Neuronal stem cell (in vitro differentiated cells): ENCODE measurements around the gene LMTK2.

Experiments
- DNase-seq: peaks from one replicate; pipeline ENCODE4 v3.0.0-alpha.2; 2013; ENCODE audit warnings: low spot score
- H2AFZ ChIP-seq: one replicate; pipeline ENCODE4 v1.6.1; 2013; ENCODE audit warnings: mild to moderate bottlenecking, low read length, inconsistent platforms
- H2AK5ac ChIP-seq: 2 replicates; pipeline ENCODE4 v1.6.1; 2013; ENCODE audit warnings: low read depth, mild to moderate bottlenecking, inconsistent platforms, low read length, moderate library complexity, mixed read lengths
- H2BK120ac ChIP-seq: 2 replicates; pipeline ENCODE4 v1.6.1; 2013; ENCODE audit warnings: low read depth, mild to moderate bottlenecking, inconsistent platforms, low read length, moderate library complexity, mixed read lengths
- H2BK12ac ChIP-seq: one replicate; pipeline ENCODE4 v1.6.1; 2013; ENCODE audit warnings: low read length, inconsistent platforms
- H2BK15ac ChIP-seq: 2 replicates; pipeline ENCODE4 v1.6.1; 2013; ENCODE audit warnings: mild to moderate bottlenecking, low read length, inconsistent platforms, mixed read lengths
- H2BK5ac ChIP-seq: one replicate; pipeline ENCODE4 v1.6.1; 2013; ENCODE audit warnings: inconsistent platforms, mild to moderate bottlenecking, low read length, moderate library complexity
- H3K14ac ChIP-seq: one replicate; pipeline ENCODE4 v1.6.1; 2013; ENCODE audit warnings: low read length, inconsistent platforms
- H3K18ac ChIP-seq: 2 replicates; pipeline ENCODE4 v1.6.1; 2013; ENCODE audit warnings: low read length, inconsistent platforms
- H3K23ac ChIP-seq: 2 replicates; pipeline ENCODE4 v1.6.1; 2013; ENCODE audit warnings: low read depth, mild to moderate bottlenecking, mixed read lengths, low read length, inconsistent platforms; ENCODE audit not compliant: poor library complexity
- H3K27ac ChIP-seq: replicated peaks from 3 replicates; pipeline ENCODE4 v1.5.1; 2013; ENCODE audit warnings: low read length, inconsistent platforms
- H3K27me3 ChIP-seq, 3 experiments: 2 replicates each; pipeline ENCODE4 v1.6.1; 2013; ENCODE audit warnings: low read length in 3 of 3, mild to moderate bottlenecking in 2 of 3, inconsistent platforms in 1 of 3, low read depth in 1 of 3, mixed read lengths in 1 of 3, moderate library complexity in 1 of 3; ENCODE audit not compliant: control insufficient read depth in 3 of 3, insufficient read depth in 3 of 3
- H3K36me3 ChIP-seq, 2 donors: replicated peaks in 1 of 2; 2 replicates each; pipeline ENCODE4 v1.6.1; 2013; ENCODE audit warnings: low read length in 2 of 2; ENCODE audit not compliant: control insufficient read depth in 2 of 2, insufficient read depth in 2 of 2
- H3K4ac ChIP-seq: 2 replicates; pipeline ENCODE4 v1.6.1; 2013; ENCODE audit warnings: inconsistent platforms, mild to moderate bottlenecking, low read length, moderate library complexity
- H3K4me1 ChIP-seq, 2 donors: 1 replicate in 1 of 2; 2 replicates in 1 of 2; pipeline ENCODE4 v1.6.1; 2013; ENCODE audit warnings: low read length in 2 of 2, low read depth in 1 of 2; ENCODE audit not compliant: control insufficient read depth in 2 of 2, insufficient read depth in 1 of 2
- H3K4me2 ChIP-seq: one replicate; pipeline ENCODE4 v1.6.1; 2013; ENCODE audit warnings: mild to moderate bottlenecking, low read length, inconsistent platforms; ENCODE audit not compliant: insufficient read depth, poor library complexity, severe bottlenecking
- H3K4me3 ChIP-seq, 2 donors: 2 replicates each; pipeline ENCODE4 v1.5.1; 2013; ENCODE audit warnings: low read length in 2 of 2, mild to moderate bottlenecking in 2 of 2, inconsistent platforms in 1 of 2, moderate library complexity in 1 of 2
- H3K79me1 ChIP-seq: one replicate; pipeline ENCODE4 v1.6.1; 2013; ENCODE audit warnings: low read depth, mild to moderate bottlenecking, inconsistent platforms, low read length, moderate library complexity
- H3K9ac ChIP-seq: one replicate; pipeline ENCODE4 v1.6.1; 2013; ENCODE audit warnings: mild to moderate bottlenecking, low read depth, low read length, inconsistent platforms; ENCODE audit not compliant: poor library complexity
- H3K9me3 ChIP-seq, 2 donors: replicated peaks in 1 of 2; 2 replicates each; pipeline versions ENCODE3 to v1.6.1; 2013; ENCODE audit warnings: low read length in 2 of 2, mild to moderate bottlenecking in 2 of 2, inconsistent platforms in 1 of 2, low read depth in 1 of 2, mixed read lengths in 1 of 2, moderate library complexity in 1 of 2; ENCODE audit not compliant: control insufficient read depth in 2 of 2, insufficient read depth in 1 of 2
- H4K8ac ChIP-seq: one replicate; pipeline ENCODE4 v1.6.1; 2013; ENCODE audit warnings: low read depth, mild to moderate bottlenecking, inconsistent platforms, low read length, moderate library complexity
- H4K91ac ChIP-seq: one replicate; pipeline ENCODE4 v1.6.1; 2013; ENCODE audit warnings: low read length, low read depth, mild to moderate bottlenecking, inconsistent platforms; ENCODE audit not compliant: poor library complexity
- WGBS, 2 donors: extraction: QIAGEN DNeasy Blood & Tissue Kit; methylation state at CpG; one replicate each; pipeline ENCODE4 v1.1.7; 2013; ENCODE audit warnings: missing lambda C conversion rate in 2 of 2, mixed read lengths in 1 of 2; ENCODE audit not compliant: insufficient read length in 2 of 2, insufficient replicate concordance in 1 of 2; ENCODE audit errors: extremely low coverage in 2 of 2; 5-methylcytosine and 5-hydroxymethylcytosine counted together

LMTK2 gene

DNA sequence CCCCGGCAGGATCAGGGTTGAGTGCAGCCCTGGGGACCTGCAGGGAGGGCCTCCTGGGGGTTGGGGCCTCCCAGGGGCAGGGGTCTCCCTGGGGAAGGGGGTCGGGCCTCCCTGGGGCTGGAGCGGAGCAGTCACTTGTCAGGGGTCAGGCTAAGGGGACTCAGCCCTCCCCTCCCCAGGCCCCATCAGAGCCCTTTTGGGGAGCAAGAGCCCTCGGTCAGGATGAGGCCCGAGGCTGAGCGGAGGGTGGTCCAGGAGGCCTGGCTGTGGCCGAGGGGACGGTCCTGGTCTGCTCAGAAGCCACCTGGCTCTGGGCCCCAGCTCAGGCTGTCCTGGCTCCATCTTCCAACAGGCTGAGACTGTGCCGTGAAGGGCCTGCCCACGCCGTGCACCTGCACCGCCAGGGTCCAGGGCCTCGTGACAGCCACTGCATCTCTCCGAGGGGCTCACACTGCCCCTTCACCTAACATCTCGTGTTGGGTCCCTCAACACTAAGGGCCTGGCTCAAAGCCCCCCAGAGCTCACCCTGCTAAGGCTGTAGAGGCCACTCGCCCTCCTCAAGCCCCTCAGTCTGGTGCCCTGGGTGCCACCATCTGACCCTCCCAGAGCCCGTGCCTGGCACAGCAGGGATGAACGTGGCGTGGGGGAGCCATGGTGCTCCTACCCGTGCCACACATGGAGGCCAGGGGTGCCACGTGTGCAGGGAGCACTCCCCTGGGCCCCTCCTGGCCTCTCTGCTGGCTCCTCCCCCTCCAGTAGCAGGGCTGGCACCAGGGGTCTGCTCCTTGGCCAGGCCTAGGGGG is 117.4 kb downstream of the LMTK2 start:
- H3K4me2 ChIP-seq: no peak overlapping the region
- H3K18ac ChIP-seq: peak overlapping the region; percentile 48
- no peak overlapping the region for H2AFZ ChIP-seq
- no peak overlapping the region for H2BK120ac ChIP-seq
- H4K91ac ChIP-seq: no peak overlapping the region
- no peak overlapping the region for H4K8ac ChIP-seq
- H3K27ac ChIP-seq: no peak overlapping the region
- peaks cover 4% of the 10 kb centered on the region for H3K79me1 ChIP-seq
- no peak overlapping the region for H3K4ac ChIP-seq
- no peaks in the 10 kb centered on the region for H3K9me3 ChIP-seq
- peak overlapping the region; percentile 24 for H2BK5ac ChIP-seq
- H3K36me3 ChIP-seq: peaks cover 11 to 23% of the 10 kb centered on the region in 2 donors
- H2BK12ac ChIP-seq: no peak overlapping the region
- no peak overlapping the region for H3K4me3 ChIP-seq
- H2AK5ac ChIP-seq: peak overlapping the region; percentile 28
- no peaks in the 10 kb centered on the region for H3K4me1 ChIP-seq
- H3K14ac ChIP-seq: peak overlapping the region; percentile 21
- peak overlapping the region; percentile 34 for H3K23ac ChIP-seq
- no peak overlapping the region for H3K9ac ChIP-seq
- WGBS, 2 donors: no CpG with 5 or more reads among the region's 21 CpGs
- no peak overlapping the region for H2BK15ac ChIP-seq
- no peak for DNase-seq
- no peaks in the 10 kb centered on the region for H3K27me3 ChIP-seq

DNA sequence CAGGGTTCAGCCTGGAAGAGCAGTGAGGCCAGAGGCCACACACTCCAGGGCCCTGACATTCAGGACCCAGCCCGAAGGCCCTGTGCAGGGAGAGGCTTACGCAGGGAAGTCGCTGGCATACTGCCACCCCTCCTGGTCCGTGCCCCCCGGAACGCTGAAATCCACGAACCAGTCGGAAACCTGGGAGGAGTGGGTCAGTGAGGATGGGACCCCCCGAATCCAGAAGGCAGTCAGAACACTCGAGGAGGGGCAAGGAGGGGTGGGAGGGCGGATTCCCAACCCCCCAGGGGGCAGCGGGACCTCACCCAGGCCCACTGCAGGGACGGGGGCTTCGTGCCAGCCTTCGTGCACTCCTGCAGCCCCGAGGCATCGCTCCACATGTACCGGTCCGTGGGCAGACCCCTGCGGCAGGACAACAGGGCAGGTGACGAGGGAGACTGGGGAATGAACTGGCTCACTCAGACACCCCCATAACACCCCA is 118.1 kb downstream of the LMTK2 start:
- WGBS, 2 donors: no CpG with 5 or more reads among the region's 21 CpGs

DNA sequence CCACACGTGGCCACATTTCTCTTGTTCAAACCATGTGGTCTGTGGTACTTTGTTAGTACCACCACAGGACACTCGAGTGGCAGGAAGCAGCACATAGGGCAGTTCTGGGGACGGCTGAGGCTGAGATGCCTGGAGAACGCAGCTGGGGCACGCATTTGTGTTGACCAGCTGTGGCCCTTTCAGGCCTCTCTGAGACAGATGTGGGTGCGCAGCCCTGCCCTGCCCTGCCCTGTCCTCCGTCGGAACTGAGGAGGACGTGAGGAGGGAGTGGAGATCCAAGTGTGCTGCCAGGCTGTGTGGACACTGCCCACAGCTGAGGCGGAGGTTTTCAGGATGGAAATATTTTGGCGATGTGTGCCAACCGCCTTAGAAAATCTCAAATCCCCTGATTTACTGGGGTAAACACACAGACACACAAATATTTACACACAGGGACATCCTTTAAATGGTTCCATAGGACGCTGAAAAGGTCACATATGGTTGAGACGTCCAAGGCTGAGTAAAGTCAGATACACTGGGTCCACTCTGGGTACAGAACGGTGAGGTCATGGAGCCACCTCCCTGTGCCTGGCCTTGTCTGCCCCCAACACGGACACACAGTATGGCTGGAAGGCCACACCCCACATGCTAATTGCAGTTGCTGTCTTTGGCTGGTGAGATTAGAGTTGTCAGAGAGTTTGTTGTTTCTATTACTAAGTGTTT is 119.4 kb downstream of the LMTK2 start:
- H3K36me3 ChIP-seq: peaks cover 11 to 23% of the 10 kb centered on the region in 2 donors
- H3K9ac ChIP-seq: no peak overlapping the region
- WGBS, 2 donors: no CpG with 5 or more reads among the region's 16 CpGs

More for the DNA sequence above, 118.1 kb downstream of the LMTK2 start:
- Histone ChIP-seq H2BK120ac (no peak overlapping the region), H2BK5ac (peak overlapping the region; percentile 24), H3K4ac (no peak overlapping the region), H2AFZ (no peak overlapping the region), H3K4me3 (no peak overlapping the region), H4K8ac (no peak overlapping the region), H3K9me3 (no peaks in the 10 kb centered on the region), H3K23ac (peak overlapping the region; percentile 34), H3K27me3 (no peaks in the 10 kb centered on the region), H2BK12ac (no peak overlapping the region), H4K91ac (no peak overlapping the region), H3K27ac (no peak overlapping the region), H3K4me2 (no peak overlapping the region), H3K79me1 (peaks cover 4% of the 10 kb centered on the region), H3K4me1 (no peaks in the 10 kb centered on the region), H3K36me3 (peaks cover 11 to 23% of the 10 kb centered on the region in 2 donors), H3K18ac (peak overlapping the region; percentile 48), H3K14ac (peak overlapping the region; percentile 21), H2AK5ac (no peak overlapping the region), H3K9ac (no peak overlapping the region), H2BK15ac (no peak overlapping the region)
- no peak for DNase-seq

DNA sequence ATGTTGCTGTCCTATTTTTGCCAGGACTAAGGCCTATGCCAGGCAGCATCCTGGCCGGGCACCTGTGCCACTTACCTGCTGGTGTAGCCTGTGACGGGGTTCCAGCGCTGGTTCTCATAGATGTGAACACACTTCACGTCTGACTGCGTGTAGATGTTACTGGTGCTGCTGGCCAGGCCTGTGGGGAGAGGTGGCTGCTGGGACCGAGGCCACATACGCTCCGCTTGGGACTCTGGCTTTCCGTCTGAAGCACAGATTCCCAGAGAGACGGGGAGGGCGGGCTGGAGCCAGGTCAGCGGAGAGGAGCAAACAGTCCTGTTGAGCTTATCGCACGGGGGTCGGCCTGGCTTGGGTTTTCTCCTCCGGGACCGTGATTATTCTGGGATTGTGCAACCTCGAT is 121.3 kb downstream of the LMTK2 start:
- H3K4ac ChIP-seq: no peak overlapping the region
- H3K9me3 ChIP-seq: no peaks in the 10 kb centered on the region
- H3K36me3 ChIP-seq: peaks cover 10 to 15% of the 10 kb centered on the region in 2 donors
- no peak overlapping the region for H4K91ac ChIP-seq
- H3K4me1 ChIP-seq: no peaks in the 10 kb centered on the region
- H2AK5ac ChIP-seq: no peak overlapping the region
- no peak overlapping the region for H3K18ac ChIP-seq
- H4K8ac ChIP-seq: no peak overlapping the region
- H2AFZ ChIP-seq: no peak overlapping the region
- H3K4me2 ChIP-seq: no peak overlapping the region
- DNase-seq: no peak
- no peak overlapping the region for H3K14ac ChIP-seq
- H2BK5ac ChIP-seq: no peak overlapping the region
- H2BK15ac ChIP-seq: no peak overlapping the region
- H2BK120ac ChIP-seq: no peak overlapping the region
- H2BK12ac ChIP-seq: no peak overlapping the region
- H3K9ac ChIP-seq: no peak overlapping the region
- no peak overlapping the region for H3K4me3 ChIP-seq
- no peaks in the 10 kb centered on the region for H3K27me3 ChIP-seq
- WGBS, 2 donors: no CpG with 5 or more reads among the region's 18 CpGs
- peak overlapping the region; percentile 75 for H3K23ac ChIP-seq
- no peak overlapping the region for H3K27ac ChIP-seq
- peaks cover 4% of the 10 kb centered on the region for H3K79me1 ChIP-seq

More for the DNA sequence above, 119.4 kb downstream of the LMTK2 start:
- H3K23ac ChIP-seq: peak overlapping the region; percentile 68
- no peak overlapping the region for H4K91ac ChIP-seq
- H2AFZ ChIP-seq: no peak overlapping the region
- no peak overlapping the region for H2BK5ac ChIP-seq
- DNase-seq: no peak
- no peak overlapping the region for H3K4me2 ChIP-seq
- peak overlapping the region; percentile 52 for H3K18ac ChIP-seq
- no peak overlapping the region for H2BK12ac ChIP-seq
- H3K4ac ChIP-seq: no peak overlapping the region
- no peak overlapping the region for H3K4me3 ChIP-seq
- H3K27ac ChIP-seq: no peak overlapping the region
- H2BK15ac ChIP-seq: no peak overlapping the region
- no peaks in the 10 kb centered on the region for H3K27me3 ChIP-seq
- H3K9me3 ChIP-seq: no peaks in the 10 kb centered on the region
- H3K4me1 ChIP-seq: no peaks in the 10 kb centered on the region
- H4K8ac ChIP-seq: no peak overlapping the region
- H2BK120ac ChIP-seq: no peak overlapping the region
- peaks cover 4% of the 10 kb centered on the region for H3K79me1 ChIP-seq
- H3K14ac ChIP-seq: no peak overlapping the region
- H2AK5ac ChIP-seq: no peak overlapping the region
